Activated naive CD4-positive, alpha-beta T cell (primary cell): Measurements from ENCODE around the gene TCF25.
"Not testable (repeated sequence)": the region's sequence is repeated elsewhere in the genome, so short reads cannot be mapped to it uniquely, and the experiment has no call there.

Source experiments
- DNase-seq, 4 experiments: peaks; one replicate each; lab custom pipeline; 2025; lab: John Stamatoyannopoulos, UW

TCF25 gene

DNA sequence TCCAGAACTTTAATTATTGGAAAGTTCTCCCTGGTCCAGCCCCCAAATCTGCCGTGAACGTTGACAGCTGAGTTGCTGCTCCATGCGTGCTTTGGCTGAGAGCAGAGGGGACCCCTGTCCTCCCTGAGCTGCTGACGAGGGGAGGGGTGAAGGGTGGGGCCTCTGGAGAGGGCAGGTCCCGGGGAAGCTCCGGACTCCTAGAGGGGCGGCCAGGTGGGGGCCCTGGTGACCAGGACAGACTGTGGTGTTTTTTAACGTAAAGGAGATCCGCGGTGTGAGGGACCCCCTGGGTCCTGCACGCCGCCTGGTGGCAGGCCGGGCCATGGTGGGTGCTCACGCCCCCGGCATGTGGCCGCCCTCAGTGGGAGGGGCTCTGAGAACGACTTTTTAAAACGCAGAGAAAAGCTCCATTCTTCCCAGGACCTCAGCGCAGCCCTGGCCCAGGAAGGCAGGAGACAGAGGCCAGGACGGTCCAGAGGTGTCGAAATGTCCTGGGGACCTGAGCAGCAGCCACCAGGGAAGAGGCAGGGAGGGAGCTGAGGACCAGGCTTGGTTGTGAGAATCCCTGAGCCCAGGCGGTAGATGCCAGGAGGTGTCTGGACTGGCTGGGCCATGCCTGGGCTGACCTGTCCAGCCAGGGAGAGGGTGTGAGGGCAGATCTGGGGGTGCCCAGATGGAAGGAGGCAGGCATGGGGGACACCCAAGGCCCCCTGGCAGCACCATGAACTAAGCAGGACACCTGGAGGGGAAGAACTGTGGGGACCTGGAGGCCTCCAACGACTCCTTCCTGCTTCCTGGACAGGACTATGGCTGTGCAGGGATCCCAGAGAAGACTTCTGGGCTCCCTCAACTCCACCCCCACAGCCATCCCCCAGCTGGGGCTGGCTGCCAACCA, 45.3 kb downstream of the TCF25 start, which contains the start of gene MC1R:
Gene MC1R, plus strand, starts transcription at position 410 of the 895 bp plus-strand sequence. Its CDS starts 397 bp downstream, at position 807.
- no peak for DNase-seq

DNA sequence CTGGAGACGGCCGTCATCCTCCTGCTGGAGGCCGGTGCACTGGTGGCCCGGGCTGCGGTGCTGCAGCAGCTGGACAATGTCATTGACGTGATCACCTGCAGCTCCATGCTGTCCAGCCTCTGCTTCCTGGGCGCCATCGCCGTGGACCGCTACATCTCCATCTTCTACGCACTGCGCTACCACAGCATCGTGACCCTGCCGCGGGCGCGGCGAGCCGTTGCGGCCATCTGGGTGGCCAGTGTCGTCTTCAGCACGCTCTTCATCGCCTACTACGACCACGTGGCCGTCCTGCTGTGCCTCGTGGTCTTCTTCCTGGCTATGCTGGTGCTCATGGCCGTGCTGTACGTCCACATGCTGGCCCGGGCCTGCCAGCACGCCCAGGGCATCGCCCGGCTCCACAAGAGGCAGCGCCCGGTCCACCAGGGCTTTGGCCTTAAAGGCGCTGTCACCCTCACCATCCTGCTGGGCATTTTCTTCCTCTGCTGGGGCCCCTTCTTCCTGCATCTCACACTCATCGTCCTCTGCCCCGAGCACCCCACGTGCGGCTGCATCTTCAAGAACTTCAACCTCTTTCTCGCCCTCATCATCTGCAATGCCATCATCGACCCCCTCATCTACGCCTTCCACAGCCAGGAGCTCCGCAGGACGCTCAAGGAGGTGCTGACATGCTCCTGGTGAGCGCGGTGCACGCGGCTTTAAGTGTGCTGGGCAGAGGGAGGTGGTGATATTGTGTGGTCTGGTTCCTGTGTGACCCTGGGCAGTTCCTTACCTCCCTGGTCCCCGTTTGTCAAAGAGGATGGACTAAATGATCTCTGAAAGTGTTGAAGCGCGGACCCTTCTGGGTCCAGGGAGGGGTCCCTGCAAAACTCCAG, 46.4 kb downstream of the TCF25 start:
- DNase-seq: no peak

DNA sequence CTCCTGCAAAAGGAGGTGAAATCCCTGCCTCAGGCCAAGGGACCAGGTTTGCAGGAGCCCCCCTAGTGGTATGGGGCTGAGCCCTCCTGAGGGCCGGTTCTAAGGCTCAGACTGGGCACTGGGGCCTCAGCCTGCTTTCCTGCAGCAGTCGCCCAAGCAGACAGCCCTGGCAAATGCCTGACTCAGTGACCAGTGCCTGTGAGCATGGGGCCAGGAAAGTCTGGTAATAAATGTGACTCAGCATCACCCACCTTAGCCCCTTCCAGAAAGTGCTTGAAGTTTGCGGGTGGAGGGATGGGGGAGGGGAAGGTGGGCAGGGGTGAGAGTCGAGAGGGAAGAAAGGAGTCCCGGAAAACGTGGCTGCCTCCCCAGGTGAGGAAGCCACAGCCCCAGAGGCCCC, 47.3 kb downstream of the TCF25 start:
- DNase-seq: no peak

DNA sequence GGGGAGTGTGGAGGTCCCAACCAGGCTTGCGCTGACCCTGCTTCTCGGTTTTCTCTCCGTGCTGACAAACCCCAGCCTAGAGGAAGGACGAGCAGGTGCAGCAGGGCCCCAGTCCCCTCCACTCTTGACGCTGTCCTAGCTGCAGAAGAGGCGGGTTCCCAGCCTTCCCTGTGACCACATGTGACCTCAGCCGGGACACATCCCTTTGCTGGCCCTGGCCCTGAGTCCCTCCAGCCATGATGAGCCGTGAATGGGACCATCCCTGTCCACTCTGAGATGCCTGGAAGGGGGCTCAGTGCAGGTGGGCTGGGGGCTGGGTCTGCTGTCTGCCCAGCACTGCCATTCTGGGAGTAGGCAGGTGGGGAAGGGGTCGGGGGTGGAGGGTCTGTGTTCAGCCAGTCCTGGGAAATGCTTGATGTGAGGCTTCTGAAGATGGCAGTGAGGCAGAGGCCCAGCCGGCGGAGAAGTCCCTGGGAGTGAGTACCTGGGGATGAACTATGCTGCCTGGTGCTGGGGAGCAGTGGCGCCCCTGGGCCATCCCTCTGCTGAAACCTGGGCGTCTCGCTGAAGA, 47.8 kb downstream of the TCF25 start:
- no peak for DNase-seq

DNA sequence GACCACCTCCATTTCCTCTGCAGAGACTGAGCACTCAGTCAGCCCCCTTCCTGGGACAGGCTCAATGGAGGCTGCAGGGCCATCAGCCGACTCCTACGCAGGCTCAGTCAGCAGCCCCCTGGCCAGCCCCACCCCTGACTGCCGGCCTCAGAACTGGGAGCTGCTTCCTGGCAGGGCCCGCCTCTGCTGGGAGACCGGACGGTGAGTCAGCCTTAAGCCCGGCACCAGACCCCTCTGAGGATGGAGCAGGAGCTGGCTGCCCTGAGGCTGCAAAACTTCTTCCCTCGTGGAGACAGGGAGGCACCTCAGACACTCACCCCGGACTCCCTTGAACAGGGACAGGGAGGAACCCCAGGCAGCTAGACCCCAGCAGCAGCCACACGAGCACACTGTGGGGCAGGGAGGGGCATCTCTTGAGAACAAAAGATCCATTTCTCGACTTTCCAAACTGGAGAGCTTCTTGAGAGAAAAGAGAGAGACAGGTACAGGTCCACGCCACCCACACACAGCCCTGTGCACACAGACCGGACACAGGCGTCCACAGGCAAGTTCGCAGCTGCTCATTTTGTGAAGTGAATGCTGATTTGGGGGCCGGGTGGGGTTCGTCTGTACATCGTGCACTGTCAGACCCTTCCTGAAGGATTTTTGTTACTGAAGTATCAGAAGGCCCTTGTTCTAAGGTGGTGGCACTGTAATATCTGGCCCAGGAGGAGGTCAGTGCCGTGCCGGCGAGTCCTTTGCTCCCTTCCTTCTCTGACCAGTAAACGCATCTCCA, 48.5 kb downstream of the TCF25 start:
- no peak for DNase-seq

DNA sequence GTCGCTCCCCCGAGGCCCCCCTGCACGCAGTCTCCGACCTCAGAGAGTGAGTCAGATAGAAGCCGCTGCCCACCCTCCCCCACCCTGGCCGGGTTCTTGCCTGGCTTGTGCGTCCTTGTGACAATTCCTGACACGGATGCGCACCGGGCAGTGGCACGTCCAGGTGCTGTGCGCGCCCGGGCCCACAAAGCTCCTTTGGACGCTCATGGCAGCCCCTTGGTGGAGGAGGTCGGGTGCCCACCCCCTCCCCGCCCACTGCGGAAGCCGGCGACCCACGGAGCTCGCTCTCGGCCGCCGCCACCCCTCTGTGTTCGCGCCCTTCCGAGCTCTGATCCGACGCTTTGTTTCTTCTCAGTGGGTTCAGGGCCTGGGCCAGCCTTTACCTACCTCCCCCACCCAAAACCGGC, 49.1 kb downstream of the TCF25 start:
- DNase-seq: peak in 1 of 4 experiments; percentile 13

DNA sequence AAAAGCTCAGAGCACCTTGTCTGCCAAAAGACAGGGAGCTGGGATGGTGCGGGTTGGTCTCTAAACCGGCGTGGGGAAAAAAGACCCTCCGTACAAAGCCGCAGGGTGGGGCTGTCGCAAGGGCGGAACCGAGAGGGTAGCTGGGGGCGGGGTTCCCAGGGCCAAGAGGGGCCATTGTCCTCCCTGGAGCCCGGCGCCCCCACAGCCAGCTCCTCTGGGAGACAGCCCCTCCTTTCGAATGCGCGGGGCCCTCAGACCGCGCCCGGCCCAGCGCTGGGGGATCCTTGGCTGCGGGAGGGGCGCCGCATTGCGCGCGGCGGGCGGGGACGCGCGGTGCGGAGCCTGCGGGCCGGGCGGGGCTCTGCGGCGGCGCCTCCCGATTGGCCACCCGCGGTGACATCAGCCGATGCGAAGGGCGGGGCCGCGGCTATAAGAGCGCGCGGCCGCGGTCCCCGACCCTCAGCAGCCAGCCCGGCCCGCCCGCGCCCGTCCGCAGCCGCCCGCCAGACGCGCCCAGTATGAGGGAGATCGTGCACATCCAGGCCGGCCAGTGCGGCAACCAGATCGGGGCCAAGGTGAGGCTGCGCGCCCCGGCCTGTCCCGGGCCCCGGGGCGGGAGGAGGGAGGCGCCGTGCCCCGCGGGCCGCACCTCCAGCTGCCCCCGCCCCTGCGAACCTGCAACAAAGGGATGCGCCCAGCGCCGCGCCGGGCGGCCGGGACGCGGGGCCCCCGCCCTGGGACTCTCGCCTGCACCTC, 49.7 kb downstream of the TCF25 start, which contains the start of gene TUBB3:
Gene TUBB3, plus strand, starts transcription at position 459 of the 756 bp plus-strand sequence. Its CDS starts 60 bp downstream, at position 519.
- DNase-seq: no peak

DNA sequence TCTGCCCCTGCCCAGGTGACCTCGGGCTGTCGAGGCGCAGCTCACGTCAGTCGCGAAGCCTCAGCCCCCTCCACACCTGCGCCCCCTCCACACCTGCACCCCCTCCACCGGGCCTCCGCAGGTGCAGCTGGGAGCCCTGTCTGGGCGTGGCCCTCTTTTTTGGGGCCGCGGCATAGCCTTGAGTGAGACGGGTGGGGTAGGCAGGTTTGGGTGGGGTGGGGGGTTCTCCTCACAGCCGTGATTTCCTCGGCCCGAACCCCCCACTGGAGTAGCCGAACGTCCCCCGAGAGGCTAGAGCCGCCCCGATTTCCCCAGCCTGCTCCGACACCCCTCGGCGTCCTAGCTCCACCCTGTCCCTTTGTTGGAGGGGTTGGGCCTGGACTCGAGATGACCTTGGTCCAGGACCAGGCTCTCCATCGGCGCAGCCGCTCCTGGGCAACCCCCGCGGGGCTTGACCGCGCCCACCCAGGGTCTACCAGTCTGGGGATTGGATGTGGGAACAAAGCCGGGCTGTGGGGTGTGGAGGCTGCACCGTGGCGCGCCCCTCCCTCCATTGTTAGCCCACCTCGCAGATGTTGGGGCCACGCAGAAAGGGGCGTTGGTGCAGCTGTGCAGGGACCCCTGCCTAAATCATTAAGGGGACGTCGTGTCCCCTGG, 50.4 kb downstream of the TCF25 start:
- DNase-seq: no peak

DNA sequence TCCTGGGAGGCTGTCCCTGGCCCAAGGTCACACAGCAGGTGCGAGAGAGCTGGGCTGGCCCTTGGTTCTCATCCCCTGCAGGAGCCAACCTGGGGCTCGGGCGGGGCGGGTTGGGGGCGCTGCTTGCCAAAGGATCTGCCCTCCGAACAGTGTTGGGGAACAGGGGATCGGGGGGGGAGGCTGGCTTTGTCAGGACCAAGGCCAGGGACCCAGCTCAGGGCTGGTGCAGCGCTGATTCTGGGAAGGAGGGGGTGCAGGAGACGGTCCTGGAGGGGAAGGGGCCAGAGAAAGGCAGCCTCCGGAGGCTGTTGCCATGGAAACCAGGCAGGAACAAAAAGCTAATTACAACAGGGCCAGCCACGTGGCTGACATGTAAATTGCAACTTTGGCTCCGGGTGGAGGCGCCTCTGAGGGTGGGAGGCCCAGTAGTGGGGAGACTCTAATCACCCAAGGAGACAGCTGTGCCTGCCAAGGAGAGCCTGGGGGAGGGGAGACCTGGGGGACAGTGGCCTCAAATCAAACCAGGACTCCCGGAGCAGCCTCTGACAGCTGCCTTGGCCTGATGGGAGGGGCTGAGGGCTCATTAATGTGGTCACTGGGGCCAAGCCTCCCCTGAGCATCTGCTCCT, 51.0 kb downstream of the TCF25 start:
- peak in 1 of 4 experiments; percentile 17 for DNase-seq

DNA sequence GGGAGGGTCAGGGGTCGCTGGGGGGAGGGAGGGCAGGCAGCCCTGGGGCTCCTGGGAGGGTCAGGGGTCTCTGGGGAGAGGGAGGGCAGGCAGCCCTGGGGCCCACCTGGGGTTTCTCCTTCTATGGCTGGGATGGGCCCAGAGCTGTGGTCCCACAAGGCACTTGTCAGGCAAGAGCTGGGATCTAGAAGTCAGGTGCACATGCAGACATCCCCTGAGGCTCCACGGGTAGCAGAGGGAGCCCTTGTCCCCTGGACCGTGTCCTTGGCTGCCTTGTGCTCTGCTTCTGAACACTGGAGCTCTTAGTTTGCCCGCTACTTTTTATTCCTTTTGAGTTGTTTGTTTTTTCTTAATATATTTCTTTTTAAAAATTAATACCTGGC, 51.5 kb downstream of the TCF25 start:
- no peak for DNase-seq

DNA sequence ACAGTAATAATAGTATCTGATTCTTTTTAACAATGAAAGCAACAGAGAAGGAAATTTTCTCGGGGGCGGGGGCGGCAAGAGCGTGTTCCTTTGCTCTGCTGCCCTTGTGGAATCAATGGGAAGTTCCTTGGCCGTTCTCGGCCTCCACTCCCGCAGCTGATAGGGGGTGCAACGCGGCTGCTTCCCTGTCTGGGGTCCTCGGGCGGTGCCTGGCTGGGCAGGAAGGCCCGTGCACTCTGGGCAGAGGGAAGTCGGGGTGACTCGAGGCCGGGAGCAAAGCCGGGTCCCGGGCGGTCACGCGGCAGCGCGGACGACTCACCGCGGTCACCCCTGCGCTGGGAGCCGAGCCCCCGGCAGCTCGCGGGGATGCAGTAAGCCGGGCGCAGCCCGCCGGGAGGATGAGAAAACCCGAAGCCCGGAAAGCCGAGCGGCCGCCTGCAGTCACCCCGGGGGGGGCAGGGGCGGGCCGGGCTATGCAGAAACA, 52.2 kb downstream of the TCF25 start:
- no peak for DNase-seq

DNA sequence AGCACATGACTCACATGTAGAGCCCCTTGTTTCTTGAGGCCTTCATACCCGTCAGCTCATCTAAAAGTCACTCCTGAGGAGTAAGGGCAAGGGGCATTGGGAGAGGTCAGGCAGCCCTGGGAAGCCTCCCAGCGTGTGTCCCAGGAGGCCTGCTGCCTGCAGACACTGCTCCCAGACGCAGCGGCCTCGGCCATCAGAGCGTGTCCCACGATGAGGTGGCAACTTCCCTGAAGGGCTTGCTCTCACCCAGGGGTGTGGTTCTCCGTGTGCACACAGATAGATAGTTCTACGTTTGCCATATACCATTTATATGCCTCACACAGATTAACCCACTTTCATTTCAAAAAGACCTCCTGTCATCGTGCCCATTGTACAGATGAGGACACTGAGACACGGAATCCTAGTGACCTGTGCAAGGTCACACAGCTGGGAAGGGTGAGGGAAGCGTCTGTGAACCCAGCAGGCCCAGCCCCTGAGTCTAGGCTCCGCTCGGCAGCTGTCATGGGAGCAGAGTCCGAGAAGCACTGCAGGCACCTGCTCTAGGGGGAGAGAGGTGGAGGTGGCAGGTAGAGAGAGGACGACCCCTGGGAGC, 58.0 kb downstream of the TCF25 start:
- no peak for DNase-seq

DNA sequence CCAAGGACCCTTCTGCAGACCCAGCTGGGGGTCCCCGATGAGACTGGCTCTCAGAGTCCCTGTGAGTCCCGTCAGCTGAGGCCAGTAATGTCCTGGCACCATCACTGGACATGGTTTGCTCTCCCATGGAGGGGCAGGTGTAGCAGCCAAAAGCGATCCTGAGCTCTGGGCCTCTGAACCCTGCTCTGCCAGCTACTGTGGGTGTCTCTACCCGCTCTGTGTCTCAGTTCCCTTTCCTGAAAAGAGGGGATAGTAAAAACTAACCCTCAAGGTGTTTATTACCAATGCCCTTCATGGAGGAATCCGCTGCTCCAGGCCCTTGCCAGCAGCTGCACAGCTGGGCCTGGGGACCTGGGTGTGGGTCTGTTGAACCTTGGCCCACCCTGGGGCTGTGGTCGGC, 58.6 kb downstream of the TCF25 start:
- no peak for DNase-seq

DNA sequence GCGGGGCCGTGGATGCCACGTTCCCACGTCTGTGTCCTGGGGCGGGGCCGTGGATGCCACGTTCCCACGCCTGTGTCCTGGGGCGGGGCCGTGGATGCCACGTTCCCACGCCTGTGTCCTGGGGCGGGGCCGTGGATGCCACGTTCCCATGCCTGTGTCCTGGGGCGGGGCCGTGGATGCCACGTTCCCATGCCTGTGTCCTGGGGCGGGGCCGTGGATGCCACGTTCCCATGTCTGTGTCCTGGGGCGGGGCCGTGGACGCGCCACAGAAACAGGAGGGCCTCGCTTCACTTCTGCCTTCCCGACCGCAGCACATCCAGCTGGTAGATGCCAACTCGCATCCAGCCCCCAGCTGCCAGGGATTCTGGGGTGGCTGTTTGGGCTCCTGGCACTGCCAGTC, 60.6 kb downstream of the TCF25 start:
- DNase-seq: not testable (repeated sequence)

DNA sequence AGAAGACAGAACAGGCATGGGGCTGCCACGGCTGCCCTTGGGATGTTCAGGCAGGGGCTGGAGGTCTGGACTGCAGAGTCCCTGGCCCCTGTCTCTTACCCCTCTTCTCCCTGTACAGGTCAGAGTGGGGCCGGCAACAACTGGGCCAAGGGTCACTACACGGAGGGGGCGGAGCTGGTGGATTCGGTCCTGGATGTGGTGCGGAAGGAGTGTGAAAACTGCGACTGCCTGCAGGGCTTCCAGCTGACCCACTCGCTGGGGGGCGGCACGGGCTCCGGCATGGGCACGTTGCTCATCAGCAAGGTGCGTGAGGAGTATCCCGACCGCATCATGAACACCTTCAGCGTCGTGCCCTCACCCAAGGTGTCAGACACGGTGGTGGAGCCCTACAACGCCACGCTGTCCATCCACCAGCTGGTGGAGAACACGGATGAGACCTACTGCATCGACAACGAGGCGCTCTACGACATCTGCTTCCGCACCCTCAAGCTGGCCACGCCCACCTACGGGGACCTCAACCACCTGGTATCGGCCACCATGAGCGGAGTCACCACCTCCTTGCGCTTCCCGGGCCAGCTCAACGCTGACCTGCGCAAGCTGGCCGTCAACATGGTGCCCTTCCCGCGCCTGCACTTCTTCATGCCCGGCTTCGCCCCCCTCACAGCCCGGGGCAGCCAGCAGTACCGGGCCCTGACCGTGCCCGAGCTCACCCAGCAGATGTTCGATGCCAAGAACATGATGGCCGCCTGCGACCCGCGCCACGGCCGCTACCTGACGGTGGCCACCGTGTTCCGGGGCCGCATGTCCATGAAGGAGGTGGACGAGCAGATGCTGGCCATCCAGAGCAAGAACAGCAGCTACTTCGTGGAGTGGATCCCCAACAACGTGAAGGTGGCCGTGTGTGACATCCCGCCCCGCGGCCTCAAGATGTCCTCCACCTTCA, 61.5 kb downstream of the TCF25 start:
- no peak for DNase-seq

DNA sequence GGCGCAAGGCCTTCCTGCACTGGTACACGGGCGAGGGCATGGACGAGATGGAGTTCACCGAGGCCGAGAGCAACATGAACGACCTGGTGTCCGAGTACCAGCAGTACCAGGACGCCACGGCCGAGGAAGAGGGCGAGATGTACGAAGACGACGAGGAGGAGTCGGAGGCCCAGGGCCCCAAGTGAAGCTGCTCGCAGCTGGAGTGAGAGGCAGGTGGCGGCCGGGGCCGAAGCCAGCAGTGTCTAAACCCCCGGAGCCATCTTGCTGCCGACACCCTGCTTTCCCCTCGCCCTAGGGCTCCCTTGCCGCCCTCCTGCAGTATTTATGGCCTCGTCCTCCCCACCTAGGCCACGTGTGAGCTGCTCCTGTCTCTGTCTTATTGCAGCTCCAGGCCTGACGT, 62.2 kb downstream of the TCF25 start:
- DNase-seq: not testable (repeated sequence)

DNA sequence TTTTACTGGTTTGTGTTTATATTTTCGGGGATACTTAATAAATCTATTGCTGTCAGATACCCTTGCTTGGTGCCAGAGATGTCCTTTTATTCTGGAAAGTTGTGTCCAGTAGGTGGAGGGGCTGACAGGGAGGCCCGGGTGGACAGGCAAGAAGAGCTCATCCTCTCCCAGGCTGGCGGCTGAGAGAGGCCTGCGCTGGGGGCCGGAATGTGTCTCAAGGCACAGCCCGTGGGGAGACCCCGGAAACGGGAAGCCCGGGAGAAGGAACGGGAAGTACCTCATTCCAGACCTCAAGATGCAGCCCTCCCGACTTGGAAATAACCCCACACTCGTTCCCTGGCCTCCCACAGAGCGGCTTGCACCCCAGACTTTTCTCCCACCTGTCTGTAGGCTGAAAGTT, 62.6 kb downstream of the TCF25 start:
- no peak for DNase-seq

DNA sequence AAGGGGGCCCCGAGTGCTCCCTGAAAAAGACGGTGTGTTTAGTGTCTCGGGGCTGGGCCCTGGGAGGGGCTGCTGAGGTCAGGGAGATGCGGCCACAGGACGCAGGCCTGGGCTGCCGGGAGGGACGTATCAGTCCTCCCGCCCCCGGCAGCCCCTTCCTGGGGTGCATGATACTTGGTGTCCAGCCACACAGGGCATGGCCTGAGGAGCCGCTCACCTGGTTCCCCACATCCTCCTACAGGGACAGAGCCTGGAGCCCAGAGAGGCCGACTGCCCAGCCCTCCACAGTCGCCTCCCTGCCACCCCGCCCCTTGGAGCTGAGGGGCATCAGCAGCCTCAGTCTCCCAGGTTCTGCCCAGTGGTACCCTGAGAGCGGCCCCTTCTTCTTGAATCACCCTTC, 63.1 kb downstream of the TCF25 start:
- DNase-seq: no peak
